ENCODE measurements around the gene SHROOM3.

DNA sequence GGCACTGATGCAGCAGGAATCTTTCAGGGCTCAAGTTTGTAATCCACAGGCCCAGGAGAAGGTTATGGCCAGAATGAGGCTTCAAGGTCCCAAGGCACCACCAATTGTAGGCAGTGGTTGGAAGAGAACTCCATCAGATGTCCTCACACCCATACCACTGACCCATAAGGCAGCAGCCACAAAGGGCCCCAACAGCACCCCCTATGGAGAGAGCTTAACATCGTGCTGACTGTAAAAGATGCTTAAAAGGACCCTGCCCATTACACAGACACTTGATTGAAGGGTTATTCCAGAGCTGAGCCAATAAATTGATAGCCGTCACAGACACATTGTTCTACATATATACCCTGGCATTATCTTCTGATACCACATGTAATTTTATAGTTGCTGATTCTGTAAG, 349.2 kb downstream of the SHROOM3 start:
- TF ChIP-seq POLR2A (IDR thresholded peaks at IDR 0.05), result no peak
- TF ChIP-seq, protein P1, sequence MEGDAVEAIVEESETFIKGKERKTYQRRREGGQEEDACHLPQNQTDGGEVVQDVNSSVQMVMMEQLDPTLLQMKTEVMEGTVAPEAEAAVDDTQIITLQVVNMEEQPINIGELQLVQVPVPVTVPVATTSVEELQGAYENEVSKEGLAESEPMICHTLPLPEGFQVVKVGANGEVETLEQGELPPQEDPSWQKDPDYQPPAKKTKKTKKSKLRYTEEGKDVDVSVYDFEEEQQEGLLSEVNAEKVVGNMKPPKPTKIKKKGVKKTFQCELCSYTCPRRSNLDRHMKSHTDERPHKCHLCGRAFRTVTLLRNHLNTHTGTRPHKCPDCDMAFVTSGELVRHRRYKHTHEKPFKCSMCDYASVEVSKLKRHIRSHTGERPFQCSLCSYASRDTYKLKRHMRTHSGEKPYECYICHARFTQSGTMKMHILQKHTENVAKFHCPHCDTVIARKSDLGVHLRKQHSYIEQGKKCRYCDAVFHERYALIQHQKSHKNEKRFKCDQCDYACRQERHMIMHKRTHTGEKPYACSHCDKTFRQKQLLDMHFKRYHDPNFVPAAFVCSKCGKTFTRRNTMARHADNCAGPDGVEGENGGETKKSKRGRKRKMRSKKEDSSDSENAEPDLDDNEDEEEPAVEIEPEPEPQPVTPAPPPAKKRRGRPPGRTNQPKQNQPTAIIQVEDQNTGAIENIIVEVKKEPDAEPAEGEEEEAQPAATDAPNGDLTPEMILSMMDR (IDR thresholded peaks at IDR 0.05), result no peak
- no peak for TF ChIP-seq POLR2AphosphoS5 (IDR thresholded peaks at IDR 0.05)
- TF ChIP-seq EP300 (IDR thresholded peaks at IDR 0.05), result no peak

Data from stomach (tissue), 4 donors.